NCI-H128 (cell line): Measurements from ENCODE around the gene PLA2G2F.

Source experiments
- DNase-seq: peaks from one replicate; lab custom pipeline; 2025; ENCODE audit not compliant: unreplicated experiment; lab: John Stamatoyannopoulos, UW

PLA2G2F gene

GRCh38 chr1:20141466-20141865, 2.3 kb downstream of the PLA2G2F start:
- DNase-seq = no peak

GRCh38 chr1:20142001-20142710, 3.0 kb downstream of the PLA2G2F start:
- DNase-seq = no peak

- no peak for DNase-seq
These were observed 4.2 kb downstream of the PLA2G2F start for GRCh38 chr1:20143318-20143717.

- DNase-seq = no peak
These were observed 4.8 kb downstream of the PLA2G2F start for GRCh38 chr1:20143734-20144565.

- no peak for DNase-seq
These were observed 8.9 kb downstream of the PLA2G2F start for GRCh38 chr1:20147846-20148570.

GRCh38 chr1:20148571-20149500, 9.7 kb downstream of the PLA2G2F start:
- DNase-seq = no peak

- no peak for DNase-seq
These were observed 10.6 kb downstream of the PLA2G2F start for GRCh38 chr1:20149601-20150325.

- no peak for DNase-seq
These were observed 11.2 kb downstream of the PLA2G2F start for GRCh38 chr1:20150326-20150705.

- DNase-seq = no peak
These were observed 11.8 kb downstream of the PLA2G2F start for GRCh38 chr1:20150969-20151368.

GRCh38 chr1:20151906-20152598, 12.9 kb downstream of the PLA2G2F start:
- DNase-seq = peak; percentile 36

GRCh38 chr1:20152599-20152930, 13.4 kb downstream of the PLA2G2F start:
- no peak for DNase-seq

- no peak for DNase-seq
These were observed 13.9 kb downstream of the PLA2G2F start for GRCh38 chr1:20153000-20153418.

- no peak for DNase-seq
These were observed 15.2 kb downstream of the PLA2G2F start for GRCh38 chr1:20154301-20154831.

GRCh38 chr1:20158358-20159070, 19.4 kb downstream of the PLA2G2F start:
- no peak for DNase-seq

GRCh38 chr1:20160034-20160433, 20.9 kb downstream of the PLA2G2F start:
- no peak for DNase-seq

GRCh38 chr1:20164694-20165202, 25.6 kb downstream of the PLA2G2F start:
- no peak for DNase-seq

GRCh38 chr1:20165522-20165951, 26.4 kb downstream of the PLA2G2F start:
- no peak for DNase-seq

GRCh38 chr1:20166051-20166450, 26.9 kb downstream of the PLA2G2F start:
- DNase-seq = no peak
